Heart left ventricle (tissue), 16 donors: Measurements from ENCODE around the gene CDCA3. TPM values are rescaled to one million over a fixed set of nuclear protein-coding genes. Genes with fewer than 3 reads are reported as not detected.
"Not testable (repeated sequence)": the region's sequence is repeated elsewhere in the genome, so short reads cannot be mapped to it uniquely, and the experiment has no call there.

ENCODE experiments used
- ATAC-seq, 4 donors: fragments of 200-7000 bp; cut with Tn5 transposase; one replicate each; pipeline ENCODE4 v1.9.1; 2020 to 2022; ENCODE audit warnings: moderate library complexity in 4 of 4, mild to moderate bottlenecking in 3 of 4, moderate number of reproducible peaks in 1 of 4
- DNase-seq, 5 donors: peaks; one replicate each; pipeline ENCODE4 v3.0.0-alpha.2; 2020
- H3K27ac ChIP-seq, 12 donors: fragments of 200-600 bp; sonication (generic) in 4 of 12; one replicate each; pipeline versions ENCODE4 v1.5.0 to v1.8.0; 2016 to 2022; ENCODE audit warnings: mild to moderate bottlenecking in 2 of 12
- H3K27me3 ChIP-seq, 9 donors: fragments of 200-600 bp; sonication (generic) in 2 of 9; one replicate each; pipeline versions ENCODE4 v1.5.1 to v1.8.0; 2016 to 2022; ENCODE audit warnings: mild to moderate bottlenecking in 3 of 9
- H3K36me3 ChIP-seq, 9 donors: fragments of 200-600 bp; sonication (generic) in 2 of 9; one replicate each; pipeline versions ENCODE4 v1.5.0 to v1.8.0; 2018 to 2022; ENCODE audit warnings: mild to moderate bottlenecking in 2 of 9
- H3K4me1 ChIP-seq, 12 donors: fragments of 200-600 bp; sonication (generic) in 4 of 12; one replicate each; pipeline versions ENCODE4 v1.5.0 to v1.8.0; 2016 to 2022; ENCODE audit warnings: mild to moderate bottlenecking in 3 of 12
- H3K4me3 ChIP-seq, 12 donors: fragments of 200-600 bp; sonication (generic) in 4 of 12; one replicate each; pipeline versions ENCODE4 v1.5.0 to v1.8.0; 2017 to 2022; ENCODE audit warnings: mild to moderate bottlenecking in 9 of 12, moderate library complexity in 4 of 12
- H3K9me3 ChIP-seq, 12 donors: fragments of 200-600 bp; sonication (generic) in 4 of 12; one replicate each; pipeline versions ENCODE4 v1.5.0 to v1.8.0; 2016 to 2022; ENCODE audit warnings: mild to moderate bottlenecking in 1 of 12
- POLR2A ChIP-seq, 2 donors: fragments of 450-650 bp; IDR thresholded peaks; one replicate each; pipeline ENCODE4 v1.6.1; 2017; ENCODE audit warnings: antibody characterized with exemption in 2 of 2, mild to moderate bottlenecking in 2 of 2, moderate library complexity in 2 of 2
- WGBS, 4 donors: extraction: QIAGEN DNeasy Blood & Tissue Kit in 2 of 4; methylation state at CpG; one replicate each; pipeline versions ENCODE4 v1.1.5 to v1.1.7; 2013 to 2018; 5-methylcytosine and 5-hydroxymethylcytosine counted together
- intact Hi-C, 10 donors: fragments of 100-400 bp; cut with DNase I; formaldehyde crosslinking; loops; one replicate each; pipeline versions ENCODE4 v1.11.1 to v1.14.2; 2022
- polyA plus RNA-seq, 2 donors: library from polyadenylated mRNA; stranded (reverse); fragments of 200-250 nt; gene quantifications; one replicate each; pipeline ENCODE4 v1.2.3, GENCODE V29; 2013
- total RNA-seq, 9 donors: library from RNA; depleted of rRNA in 2 of 9; stranded (reverse); fragments of >200 nt in 2 of 9; fragmentation: NEBNext Ultra II Directional in 3 of 9; extraction: Animal tissue kit (Norgen Biotek cat#: 25700) in 3 of 9; gene quantifications; one replicate each; pipeline versions ENCODE4 v1.1.0 to v1.2.4, GENCODE V29; 2016 to 2023
- TF ChIP-seq, protein P1 (sequence below), 12 donors: fragments of 200-600 bp; sonication (generic) in 4 of 12; IDR thresholded peaks; one replicate each; pipeline versions ENCODE4 v1.5.0 to v1.8.0; 2018 to 2022; ENCODE audit warnings: antibody characterized with exemption in 12 of 12, mild to moderate bottlenecking in 5 of 12
- donor health status: ischemic (EF 13 %, LVEDD 7.1; RV severe dilation, severe dysfunction).
- donor health status: healthy with polysubstance abuse.
- donor health status: DM: no; HTN: yes; CAD: no.
- donor health status: DM: no; HTN: no; CAD: no.
- donor health status: ischemic (EF 25% LVEDD 6.9; RV normal size, moderate dysfunction).
- donor health status: ischemic (EF 25% LVEDD 5.7; RV mildly dilated, moderate dysfunction).
- donor health status: healthy.
- donor health status: DM: yes; HTN: yes; CAD: no.
- donor health status: ischemic (EF 35%, LVEDD 5.7; RV mildly dilated, moderate dysfunction).
- donor health status: nonischemic (EF 11% LVEDD 7.7; RV severe dilation, severe dysfunction).
- donor health status: DM: yes; HTN: yes; CAD: no.
- donor health status: PGD.
- donor health status: ischemic (EF 29% LVEDD 5.4; RV normal size, mild dysfunction).
- donor health status: nonischemic (EF 23%, LVEDD 6.1; RV moderate dilation, normal function).

The CDCA3 gene
- total and polyA plus RNA-seq, 11 donors, result 0.42 to 8.3 (median 0.93) TPM; not detected in 1

DNA sequence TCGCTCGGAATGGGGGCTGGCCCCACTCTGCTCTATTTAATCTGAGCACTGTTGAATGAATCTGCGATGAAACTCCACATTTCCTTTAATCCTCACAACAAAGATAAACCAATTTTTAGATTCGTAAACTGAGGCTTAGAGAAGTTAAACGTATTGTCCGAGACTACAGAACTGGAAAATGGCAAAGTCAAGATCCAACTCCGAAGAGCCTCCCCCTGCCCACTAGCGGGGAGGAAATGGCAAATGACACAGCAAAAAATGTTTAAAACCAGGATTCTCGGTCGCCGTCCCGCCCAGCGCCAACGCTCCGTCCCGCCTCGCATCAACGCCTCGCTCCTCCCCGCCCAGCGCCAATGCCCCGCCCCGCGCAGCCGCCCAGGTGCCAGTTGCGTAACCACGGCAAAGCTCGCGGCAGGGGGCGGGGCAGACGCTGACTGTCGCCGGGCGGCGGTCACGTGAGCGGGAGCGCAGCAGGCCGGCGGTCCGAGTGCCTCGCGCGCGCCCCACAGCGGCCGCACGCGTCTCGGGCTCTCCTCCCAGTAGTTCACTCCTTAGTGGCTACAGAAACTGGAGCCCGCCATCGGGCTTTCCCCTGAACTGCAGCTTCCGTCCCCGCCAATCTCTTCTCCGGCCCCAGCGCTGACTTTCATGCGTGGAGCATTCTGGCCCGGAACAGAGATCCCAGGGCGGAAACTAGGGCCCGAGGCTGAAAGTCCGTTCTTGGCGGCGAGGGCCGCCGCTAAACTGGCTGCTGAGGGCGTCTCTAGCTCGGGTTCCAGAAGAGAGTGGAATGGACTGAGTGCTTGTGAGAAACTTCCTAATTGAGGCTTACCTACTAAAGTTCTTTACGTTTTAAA lies 39.9 kb upstream of the CDCA3 start:
- peak in 1 of 2 donors; percentile 84 for TF ChIP-seq POLR2A (IDR thresholded peaks at IDR 0.05)
- TF ChIP-seq, protein P1, sequence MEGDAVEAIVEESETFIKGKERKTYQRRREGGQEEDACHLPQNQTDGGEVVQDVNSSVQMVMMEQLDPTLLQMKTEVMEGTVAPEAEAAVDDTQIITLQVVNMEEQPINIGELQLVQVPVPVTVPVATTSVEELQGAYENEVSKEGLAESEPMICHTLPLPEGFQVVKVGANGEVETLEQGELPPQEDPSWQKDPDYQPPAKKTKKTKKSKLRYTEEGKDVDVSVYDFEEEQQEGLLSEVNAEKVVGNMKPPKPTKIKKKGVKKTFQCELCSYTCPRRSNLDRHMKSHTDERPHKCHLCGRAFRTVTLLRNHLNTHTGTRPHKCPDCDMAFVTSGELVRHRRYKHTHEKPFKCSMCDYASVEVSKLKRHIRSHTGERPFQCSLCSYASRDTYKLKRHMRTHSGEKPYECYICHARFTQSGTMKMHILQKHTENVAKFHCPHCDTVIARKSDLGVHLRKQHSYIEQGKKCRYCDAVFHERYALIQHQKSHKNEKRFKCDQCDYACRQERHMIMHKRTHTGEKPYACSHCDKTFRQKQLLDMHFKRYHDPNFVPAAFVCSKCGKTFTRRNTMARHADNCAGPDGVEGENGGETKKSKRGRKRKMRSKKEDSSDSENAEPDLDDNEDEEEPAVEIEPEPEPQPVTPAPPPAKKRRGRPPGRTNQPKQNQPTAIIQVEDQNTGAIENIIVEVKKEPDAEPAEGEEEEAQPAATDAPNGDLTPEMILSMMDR (IDR thresholded peaks at IDR 0.05), result peak; percentile 79 to 99 (median 95)

DNA sequence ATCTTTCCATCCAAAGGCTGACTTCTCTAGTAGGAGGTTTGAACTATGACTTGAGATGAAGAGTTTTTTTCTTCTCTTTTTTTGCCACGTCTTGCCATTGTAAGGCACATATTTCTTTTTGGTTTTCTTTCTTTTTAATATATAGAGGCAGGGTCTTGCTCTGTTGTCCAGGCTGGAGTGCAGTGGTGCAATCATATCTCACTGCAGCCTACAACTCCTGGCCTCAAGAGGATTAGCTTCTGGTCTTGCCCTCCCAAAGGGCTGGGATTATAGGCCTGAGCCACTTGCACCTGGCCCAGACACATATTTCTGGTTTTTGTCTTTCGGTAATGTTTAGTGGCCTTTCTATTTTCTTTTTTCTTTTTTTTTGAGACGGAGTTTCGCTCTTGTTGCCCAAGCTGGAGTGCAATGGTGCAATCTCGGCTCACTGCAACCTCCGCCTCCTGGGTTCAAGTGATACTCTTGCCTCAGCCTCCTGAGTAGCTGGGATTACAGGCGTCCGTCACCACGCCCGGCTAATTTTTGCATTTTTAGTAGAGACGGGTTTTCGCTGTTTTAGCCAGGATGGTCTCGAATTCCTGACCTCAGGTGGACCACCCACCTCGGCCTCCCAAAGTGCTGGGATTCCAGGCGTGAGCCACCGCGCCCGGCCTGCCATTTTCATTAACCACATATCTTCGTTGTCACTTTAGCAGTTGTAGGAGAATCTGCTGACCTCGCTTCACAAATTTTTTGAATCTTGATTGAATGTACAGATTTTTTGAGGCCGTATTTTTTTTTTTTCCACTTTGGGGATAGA lies 38.9 kb upstream of the CDCA3 start:
- DNase-seq, H3K27me3 ChIP-seq, H3K36me3 ChIP-seq, H3K9me3 ChIP-seq, ATAC-seq: not testable (repeated sequence)
- Histone ChIP-seq H3K27ac (peak overlapping the region in 11 of 12 donors; percentile 74 to 97 (median 89)), H3K4me3 (peak overlapping the region in 3 of 12 donors; percentile 55 to 66 (median 63)), H3K4me1 (peaks cover 0 to 14% (median 6%) of the 10 kb centered on the region in 12 donors)
- WGBS, 4 donors, result 94 to 96% (median 95%) methylated on average over 21 of the region's 21 CpGs
- intact Hi-C loops, result loop anchor here in 1 of 10 donors (2.0 kb wide), 1 partner anchor 17 kb away; the partner anchor contains the start of gene SPSB2

More for the DNA sequence above, 39.9 kb upstream of the CDCA3 start:
- 2 to 4% (median 2%) methylated on average over 40 to 68 of the region's 68 CpGs for WGBS, 4 donors
- intact Hi-C loops, result loop anchor here in 3 of 10 donors (1.0 to 2.0 kb wide), 2 partner anchors 18 kb away; partner anchors contain the start of gene SPSB2 (in 3 of the 3)
- ATAC-seq (peak; percentile 88 to 99 (median 98)), DNase-seq (peak; percentile 98 to 100 (median 99))
- no peaks in the 10 kb centered on the region for H3K27me3 ChIP-seq
- H3K36me3 ChIP-seq, result no peaks in the 10 kb centered on the region
- peak overlapping the region; percentile 4 to 70 (median 57) for H3K4me3 ChIP-seq
- H3K27ac ChIP-seq, result peak overlapping the region; percentile 66 to 97 (median 90)
- H3K9me3 ChIP-seq, result no peaks in the 10 kb centered on the region
- H3K4me1 ChIP-seq, result peaks cover 0 to 14% (median 6%) of the 10 kb centered on the region in 12 donors

DNA sequence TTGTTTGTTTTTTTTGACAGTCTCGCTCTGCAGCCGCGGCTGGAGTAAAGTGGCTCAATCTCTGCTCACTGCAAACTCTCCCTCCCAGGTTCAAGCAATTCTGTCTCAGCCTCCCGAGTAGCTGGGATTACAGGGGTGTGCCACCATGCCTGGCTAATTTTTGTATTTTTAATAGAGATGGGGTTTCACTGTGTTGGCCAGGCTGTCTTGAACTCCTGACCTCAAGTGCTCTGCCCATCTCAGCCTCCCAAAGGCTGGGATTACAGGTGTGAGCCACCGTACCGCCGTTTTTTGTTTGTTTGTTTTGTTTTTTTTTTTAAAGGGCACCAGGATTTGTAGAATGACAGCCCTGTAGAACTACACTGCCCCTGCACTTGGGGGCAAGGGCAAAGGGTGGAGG lies 37.7 kb upstream of the CDCA3 start:
- H3K27me3 ChIP-seq, ATAC-seq, H3K27ac ChIP-seq, DNase-seq, H3K9me3 ChIP-seq, intact Hi-C loops, H3K4me3 ChIP-seq: not testable (repeated sequence)
- WGBS, 4 donors, result 67 to 89% (median 84%) methylated on average over 7 of the region's 7 CpGs
- H3K4me1 ChIP-seq, result peaks cover 0 to 14% (median 6%) of the 10 kb centered on the region in 12 donors
- peaks cover 0 to 17% (median 11%) of the 10 kb centered on the region in 9 donors for H3K36me3 ChIP-seq

DNA sequence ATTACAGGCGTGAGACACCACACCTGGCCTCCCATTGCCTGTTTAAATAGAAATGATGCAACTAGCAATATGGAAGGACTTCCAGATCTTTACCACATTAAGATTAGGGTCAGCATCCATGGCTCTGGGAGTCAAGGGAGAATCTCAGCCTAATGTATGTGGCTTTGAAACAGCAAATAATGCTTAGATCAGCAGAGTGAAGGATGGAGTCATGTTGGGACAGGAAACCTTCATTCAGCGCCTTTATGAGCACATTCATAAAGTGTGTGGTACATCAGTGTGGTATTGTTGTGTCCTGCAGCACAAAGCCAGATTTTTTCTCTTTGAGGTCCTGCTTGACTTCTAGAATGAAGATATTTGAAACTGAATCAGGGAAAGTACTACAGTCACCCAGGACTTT lies 37.3 kb upstream of the CDCA3 start:
- Histone ChIP-seq H3K27me3 (no peaks in the 10 kb centered on the region), H3K4me1 (peaks cover 0 to 14% (median 6%) of the 10 kb centered on the region in 12 donors), H3K36me3 (peaks cover 0 to 20% (median 14%) of the 10 kb centered on the region in 9 donors), H3K27ac (no peak overlapping the region), H3K4me3 (no peak overlapping the region), H3K9me3 (no peaks in the 10 kb centered on the region)
- 87 to 93% (median 91%) methylated on average over 2 of the region's 2 CpGs for WGBS, 4 donors
- intact Hi-C loops, result no loop called here
- ATAC-seq (no peak), DNase-seq (no peak)
- TF ChIP-seq, protein P1 (IDR thresholded peaks at IDR 0.05), result no peak
- no peak for TF ChIP-seq POLR2A (IDR thresholded peaks at IDR 0.05)
